Neural cell (in vitro differentiated cells): Measurements from ENCODE around the gene INTS11. TPM values are rescaled to one million over a fixed set of nuclear protein-coding genes. Genes with fewer than 3 reads are reported as not detected.

ENCODE experiments used
- H2AFZ ChIP-seq: fragments of 200-600, 300-800 bp; sonication (generic), shearing (Covaris generic); 2 replicates; pipeline ENCODE4 v1.6.0; 2014; ENCODE audit warnings: low read depth, mild to moderate bottlenecking, antibody characterized with exemption, low read length, moderate library complexity
- H3F3A ChIP-seq: fragments of 200-600 bp; shearing (Covaris generic); 2 replicates; pipeline ENCODE4 v1.6.1; 2016; ENCODE audit warnings: mild to moderate bottlenecking, moderate library complexity, mixed read lengths, antibody characterized with exemption, low read length; ENCODE audit not compliant: insufficient read depth, poor library complexity, severe bottlenecking
- H3K27ac ChIP-seq: fragments of 200-600, 300-800 bp; sonication (generic), shearing (Covaris generic); 2 replicates; pipeline ENCODE4 v1.5.1; 2014; ENCODE audit warnings: mild to moderate bottlenecking, low read length, moderate library complexity
- H3K27me3 ChIP-seq: fragments of 300-800, 200-600 bp; sonication (generic), shearing (Covaris generic); 2 replicates; pipeline ENCODE4 v1.6.0; 2014; ENCODE audit warnings: mild to moderate bottlenecking, low read depth, low read length, moderate library complexity; ENCODE audit not compliant: insufficient read depth
- H3K36me3 ChIP-seq: fragments of 300-800, 200-600 bp; sonication (generic), shearing (Covaris generic); 2 replicates; pipeline ENCODE4 v1.5.1; 2014; ENCODE audit warnings: mild to moderate bottlenecking, antibody characterized with exemption, low read length, moderate library complexity; ENCODE audit not compliant: insufficient read depth
- H3K4me2 ChIP-seq: fragments of 300-800, 200-600 bp; sonication (generic), shearing (Covaris generic); 2 replicates; pipeline ENCODE4 v1.6.0; 2014; ENCODE audit warnings: mild to moderate bottlenecking, low read length
- H3K4me3 ChIP-seq: fragments of 300-800, 200-600 bp; sonication (generic), shearing (Covaris generic); 2 replicates; pipeline ENCODE4 v1.5.1; 2014; ENCODE audit warnings: mild to moderate bottlenecking, low read length, moderate library complexity
- H3K79me2 ChIP-seq: fragments of 200-600 bp; shearing (Covaris generic); replicated peaks from 2 replicates; pipeline ENCODE4 v1.6.0; 2014; ENCODE audit warnings: mild to moderate bottlenecking, low read length, moderate library complexity; ENCODE audit not compliant: insufficient read depth
- H3K9ac ChIP-seq: fragments of 300-800, 200-600 bp; sonication (generic), shearing (Covaris generic); 2 replicates; pipeline ENCODE4 v1.6.1; 2016; ENCODE audit warnings: mild to moderate bottlenecking, low read length, mixed read lengths
- H3K9me2 ChIP-seq: fragments of 200-600 bp; shearing (Covaris generic); 2 replicates; pipeline ENCODE4 v1.6.1; 2016; ENCODE audit warnings: mild to moderate bottlenecking, low read length, mixed read lengths; ENCODE audit not compliant: insufficient read depth
- H3K9me3 ChIP-seq: fragments of 200-600, 300-800 bp; sonication (generic), shearing (Covaris generic); 2 replicates; pipeline ENCODE4 v1.6.1; 2016; ENCODE audit warnings: mild to moderate bottlenecking, mixed run types, low read length, moderate library complexity, mixed read lengths
- H4K20me1 ChIP-seq: fragments of 200-600 bp; shearing (Covaris generic); 2 replicates; pipeline ENCODE4 v1.6.1; 2016; ENCODE audit warnings: mild to moderate bottlenecking, mixed run types; ENCODE audit not compliant: insufficient read depth
- CTCF ChIP-seq: fragments of 450-650 bp; IDR thresholded peaks from 2 replicates; pipeline ENCODE4 v1.5.1; 2014; ENCODE audit warnings: antibody characterized with exemption, mild to moderate bottlenecking, moderate library complexity; ENCODE audit not compliant: poor library complexity, severe bottlenecking
- EP300 ChIP-seq: fragments of 450-650 bp; conservative IDR thresholded peaks from 2 replicates; pipeline ENCODE4 v1.6.1; 2014; ENCODE audit warnings: antibody characterized with exemption, mild to moderate bottlenecking, moderate library complexity; ENCODE audit not compliant: poor library complexity, severe bottlenecking
- MXI1 ChIP-seq: fragments of 450-650 bp; conservative IDR thresholded peaks from 2 replicates; pipeline ENCODE4 v1.6.1; 2014; ENCODE audit warnings: antibody characterized with exemption, mild to moderate bottlenecking; ENCODE audit not compliant: poor library complexity, severe bottlenecking
- POLR2AphosphoS5 ChIP-seq: IDR thresholded peaks from 2 replicates; pipeline ENCODE4 v1.6.1; 2012
- RAD21 ChIP-seq: fragments of 450-650 bp; conservative IDR thresholded peaks from 2 replicates; pipeline ENCODE4 v1.6.1; 2014; ENCODE audit warnings: antibody characterized with exemption, mild to moderate bottlenecking, moderate library complexity
- SMC3 ChIP-seq: fragments of 450-650 bp; conservative IDR thresholded peaks from 2 replicates; pipeline ENCODE4 v1.6.1; 2014; ENCODE audit warnings: antibody characterized with exemption, mild to moderate bottlenecking, moderate library complexity; ENCODE audit not compliant: poor library complexity
- TAF1 ChIP-seq: IDR thresholded peaks from 2 replicates; pipeline ENCODE4 v1.6.1; 2012; ENCODE audit warnings: low read depth
- polyA plus RNA-seq: library from polyadenylated mRNA; depleted of rRNA; stranded (reverse); fragments of >200 nt; gene quantifications from 2 replicates; pipeline ENCODE4 v1.2.3, GENCODE V29; 2014
- TF ChIP-seq, protein P1 (sequence below): IDR thresholded peaks from 2 replicates; pipeline ENCODE4 v1.6.1; 2012; ENCODE audit warnings: borderline replicate concordance

INTS11 gene
- polyA plus RNA-seq, 1 donor from 2014 or later: 131 TPM

- no peaks in the 10 kb centered on the region for H3K9me3 ChIP-seq
- no peaks in the 10 kb centered on the region for H3K36me3 ChIP-seq
- TF ChIP-seq CTCF (no peak), TAF1 (no peak)
These were observed 15.7 kb upstream of the INTS11 start for GRCh38 chr1:1340185-1340584.

GRCh38 chr1:1338278-1338677, 13.8 kb upstream of the INTS11 start:
- no peaks in the 10 kb centered on the region for H4K20me1 ChIP-seq
- TF ChIP-seq EP300 (no peak), TAF1 (no peak), RAD21 (no peak), POLR2AphosphoS5 (no peak), CTCF (no peak), SMC3 (no peak), MXI1 (no peak)
- TF ChIP-seq, protein P1, sequence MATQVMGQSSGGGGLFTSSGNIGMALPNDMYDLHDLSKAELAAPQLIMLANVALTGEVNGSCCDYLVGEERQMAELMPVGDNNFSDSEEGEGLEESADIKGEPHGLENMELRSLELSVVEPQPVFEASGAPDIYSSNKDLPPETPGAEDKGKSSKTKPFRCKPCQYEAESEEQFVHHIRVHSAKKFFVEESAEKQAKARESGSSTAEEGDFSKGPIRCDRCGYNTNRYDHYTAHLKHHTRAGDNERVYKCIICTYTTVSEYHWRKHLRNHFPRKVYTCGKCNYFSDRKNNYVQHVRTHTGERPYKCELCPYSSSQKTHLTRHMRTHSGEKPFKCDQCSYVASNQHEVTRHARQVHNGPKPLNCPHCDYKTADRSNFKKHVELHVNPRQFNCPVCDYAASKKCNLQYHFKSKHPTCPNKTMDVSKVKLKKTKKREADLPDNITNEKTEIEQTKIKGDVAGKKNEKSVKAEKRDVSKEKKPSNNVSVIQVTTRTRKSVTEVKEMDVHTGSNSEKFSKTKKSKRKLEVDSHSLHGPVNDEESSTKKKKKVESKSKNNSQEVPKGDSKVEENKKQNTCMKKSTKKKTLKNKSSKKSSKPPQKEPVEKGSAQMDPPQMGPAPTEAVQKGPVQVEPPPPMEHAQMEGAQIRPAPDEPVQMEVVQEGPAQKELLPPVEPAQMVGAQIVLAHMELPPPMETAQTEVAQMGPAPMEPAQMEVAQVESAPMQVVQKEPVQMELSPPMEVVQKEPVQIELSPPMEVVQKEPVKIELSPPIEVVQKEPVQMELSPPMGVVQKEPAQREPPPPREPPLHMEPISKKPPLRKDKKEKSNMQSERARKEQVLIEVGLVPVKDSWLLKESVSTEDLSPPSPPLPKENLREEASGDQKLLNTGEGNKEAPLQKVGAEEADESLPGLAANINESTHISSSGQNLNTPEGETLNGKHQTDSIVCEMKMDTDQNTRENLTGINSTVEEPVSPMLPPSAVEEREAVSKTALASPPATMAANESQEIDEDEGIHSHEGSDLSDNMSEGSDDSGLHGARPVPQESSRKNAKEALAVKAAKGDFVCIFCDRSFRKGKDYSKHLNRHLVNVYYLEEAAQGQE: no peak
- H3K9me2 ChIP-seq: no peaks in the 10 kb centered on the region
- H3K4me3 ChIP-seq: no peak overlapping the region
- H3K36me3 ChIP-seq: no peaks in the 10 kb centered on the region
- H3F3A ChIP-seq: no peaks in the 10 kb centered on the region
- no peak overlapping the region for H3K9ac ChIP-seq
- H3K4me2 ChIP-seq: no peak overlapping the region
- H3K27ac ChIP-seq: no peak overlapping the region
- H3K9me3 ChIP-seq: no peaks in the 10 kb centered on the region
- H3K79me2 ChIP-seq: no peaks in the 10 kb centered on the region
- no peaks in the 10 kb centered on the region for H3K27me3 ChIP-seq
- H2AFZ ChIP-seq: no peak overlapping the region

More at GRCh38 chr1:1340185-1340584, 15.7 kb upstream of the INTS11 start:
- no peaks in the 10 kb centered on the region for H3K9me2 ChIP-seq
- H3K27me3 ChIP-seq: no peaks in the 10 kb centered on the region
- no peak overlapping the region for H3K4me2 ChIP-seq
- H2AFZ ChIP-seq: no peak overlapping the region
- H3F3A ChIP-seq: no peaks in the 10 kb centered on the region
- H3K79me2 ChIP-seq: no peaks in the 10 kb centered on the region
- no peak overlapping the region for H3K27ac ChIP-seq
- no peak overlapping the region for H3K4me3 ChIP-seq
- H3K9ac ChIP-seq: no peak overlapping the region
- no peaks in the 10 kb centered on the region for H4K20me1 ChIP-seq
